ENCODE results near the gene ASPSCR1. TPM values are rescaled to one million over a fixed set of nuclear protein-coding genes. Genes with fewer than 3 reads are reported as not detected.

Gene ASPSCR1
- total RNA-seq, 4 donors from 2014 or later: 17.9 to 25.6 (median 21.6) TPM

GRCh38 chr17:82021900-82022309 is 44.5 kb downstream of the ASPSCR1 start:
- DNase-seq (ENCODE audit: low spot score in 2 of 2): no peak
- Histone ChIP-seq H3K4me3 (peak overlapping the region; percentile 84), H3K9me3 (no peaks in the 10 kb centered on the region), H3K27me3 (no peaks in the 10 kb centered on the region), H3K27ac (no peak overlapping the region), H3K4me1 (peaks cover 32% of the 10 kb centered on the region), H3K36me3 (peaks cover 3% of the 10 kb centered on the region)
- no peak for TF ChIP-seq EP300 (IDR thresholded peaks at IDR 0.05)
- TF ChIP-seq POLR2A (IDR thresholded peaks at IDR 0.05): no peak
- TF ChIP-seq POLR2AphosphoS5 (IDR thresholded peaks at IDR 0.05): no peak
- 8% methylated on average over 4 of the region's 10 CpGs for WGBS

GRCh38 chr17:82022310-82022980 is 45.0 kb downstream of the ASPSCR1 start, which contains the start of gene CENPX:
Gene CENPX (minus strand): TSS chr17:82022878. CDS start chr17:82022861, 17 bp downstream.
- peaks cover 32% of the 10 kb centered on the region for H3K4me1 ChIP-seq
- 0% methylated on average over 13 of the region's 64 CpGs for WGBS
- peak within 1 kb of the TSS; percentile 84 for H3K4me3 ChIP-seq
- no peaks in the 10 kb centered on the region for H3K9me3 ChIP-seq
- peak within 1 kb of the TSS; percentile 80 for H3K27ac ChIP-seq
- DNase-seq (ENCODE audit: low spot score in 2 of 2): no peak
- no peaks in the 10 kb centered on the region for H3K27me3 ChIP-seq
- peaks cover 3% of the 10 kb centered on the region for H3K36me3 ChIP-seq
- TF ChIP-seq POLR2AphosphoS5 (IDR thresholded peaks at IDR 0.05): peak in 1 of 3 donors; percentile 53
- TF ChIP-seq EP300 (IDR thresholded peaks at IDR 0.05): no peak

GRCh38 chr17:82022981-82023446 is 45.6 kb downstream of the ASPSCR1 start, which contains the start of gene LRRC45:
Gene LRRC45 (plus strand): TSS chr17:82023305. CDS start chr17:82023644, 339 bp downstream.
- TF ChIP-seq POLR2A (IDR thresholded peaks at IDR 0.05) (no peak), POLR2AphosphoS5 (IDR thresholded peaks at IDR 0.05) (peak in 1 of 3 donors; percentile 61)
- Histone ChIP-seq H3K4me3 (peak within 1 kb of the TSS; percentile 84), H3K36me3 (no peaks in the 10 kb centered on the region), H3K4me1 (peaks cover 32% of the 10 kb centered on the region), H3K9me3 (no peaks in the 10 kb centered on the region), H3K27me3 (no peaks in the 10 kb centered on the region), H3K27ac (peak within 1 kb of the TSS; percentile 80)
- peak; percentile 100 for DNase-seq (ENCODE audit: low spot score in 2 of 2)
- WGBS: no CpG with 5 or more reads among the region's 42 CpGs

GRCh38 chr17:82023447-82024241 is 46.2 kb downstream of the ASPSCR1 start:
- Histone ChIP-seq H3K9me3 (no peaks in the 10 kb centered on the region), H3K27me3 (no peaks in the 10 kb centered on the region), H3K4me1 (peaks cover 32% of the 10 kb centered on the region), H3K4me3 (peak overlapping the region; percentile 84), H3K36me3 (no peaks in the 10 kb centered on the region), H3K27ac (no peak overlapping the region)
- TF ChIP-seq CTCF (IDR thresholded peaks at IDR 0.05) (no peak), POLR2A (IDR thresholded peaks at IDR 0.05) (no peak)
- 5% methylated on average over 14 of the region's 55 CpGs for WGBS
- DNase-seq (ENCODE audit: low spot score in 2 of 2): no peak

- Histone ChIP-seq H3K9me3 (no peaks in the 10 kb centered on the region), H3K27ac (no peak overlapping the region), H3K36me3 (no peaks in the 10 kb centered on the region), H3K4me3 (no peak overlapping the region), H3K27me3 (no peaks in the 10 kb centered on the region), H3K4me1 (peaks cover 36% of the 10 kb centered on the region)
- no peak for TF ChIP-seq POLR2AphosphoS5 (IDR thresholded peaks at IDR 0.05)
- no peak for TF ChIP-seq CTCF (IDR thresholded peaks at IDR 0.05)
- 83% methylated on average over 1 of the region's 17 CpGs for WGBS
- DNase-seq (ENCODE audit: low spot score in 2 of 2): no peak
Observed at GRCh38 chr17:82024859-82025258, 47.4 kb downstream of the ASPSCR1 start.

- Histone ChIP-seq H3K36me3 (no peaks in the 10 kb centered on the region), H3K27ac (no peak overlapping the region), H3K27me3 (no peaks in the 10 kb centered on the region), H3K9me3 (no peaks in the 10 kb centered on the region), H3K4me1 (peaks cover 43% of the 10 kb centered on the region), H3K4me3 (no peak overlapping the region)
- 92% methylated on average over 16 of the region's 25 CpGs for WGBS
- no peak for TF ChIP-seq POLR2AphosphoS5 (IDR thresholded peaks at IDR 0.05)
- TF ChIP-seq POLR2A (IDR thresholded peaks at IDR 0.05): no peak
- DNase-seq (ENCODE audit: low spot score in 2 of 2): no peak
Observed at GRCh38 chr17:82025401-82026107, 48.1 kb downstream of the ASPSCR1 start.
